Measurements from ENCODE around the gene MEFV. TPM values are rescaled to one million over a fixed set of nuclear protein-coding genes. Genes with fewer than 3 reads are reported as not detected.
A peak's percentile ranks its signal among the peaks of the same experiment; 100 is the strongest.

The MEFV gene
- total and polyA plus RNA-seq, 2 donors (not counting 1 experiment from before 2014, with no cell fraction given), result 0.24 to 0.25 TPM

DNA sequence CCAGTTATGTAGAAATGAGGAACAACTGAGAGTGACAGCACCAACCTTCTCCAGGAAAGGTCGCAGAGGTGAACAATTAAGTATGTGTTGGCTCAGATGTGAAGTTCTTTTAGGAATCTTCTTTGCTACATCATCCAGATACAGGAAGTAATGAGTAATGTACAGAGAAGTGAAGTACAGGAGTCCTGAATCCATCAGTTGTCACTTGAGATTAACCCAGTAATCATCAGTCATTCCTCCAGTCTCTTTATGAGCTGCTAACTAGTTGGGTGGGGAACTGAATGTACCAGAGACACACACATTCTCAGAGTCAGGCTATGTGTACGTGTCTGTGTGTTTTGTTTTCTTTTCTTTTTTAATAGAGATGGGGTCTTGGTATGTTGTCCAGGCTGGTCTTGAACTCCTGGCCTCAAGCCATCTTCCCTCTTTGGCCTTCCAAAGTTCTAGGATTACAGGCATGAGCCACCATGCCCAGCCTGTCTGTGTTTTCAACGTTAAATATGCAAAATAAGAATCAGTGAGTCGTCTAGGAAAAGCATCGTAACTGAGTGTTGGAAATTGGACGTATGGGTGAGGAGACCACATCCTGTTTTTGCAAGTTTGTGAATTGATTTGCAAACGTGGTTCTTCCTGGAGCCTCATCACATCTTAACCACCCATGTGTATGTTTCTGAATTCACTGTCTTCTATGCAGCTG is 41.4 kb downstream of the MEFV start:
- no peak for TF ChIP-seq EZH2 (IDR thresholded peaks at IDR 0.05; ENCODE audit: borderline replicate concordance, insufficient read depth, low read depth, low read length, poor library complexity, severe bottlenecking)
- TF ChIP-seq, protein P1, sequence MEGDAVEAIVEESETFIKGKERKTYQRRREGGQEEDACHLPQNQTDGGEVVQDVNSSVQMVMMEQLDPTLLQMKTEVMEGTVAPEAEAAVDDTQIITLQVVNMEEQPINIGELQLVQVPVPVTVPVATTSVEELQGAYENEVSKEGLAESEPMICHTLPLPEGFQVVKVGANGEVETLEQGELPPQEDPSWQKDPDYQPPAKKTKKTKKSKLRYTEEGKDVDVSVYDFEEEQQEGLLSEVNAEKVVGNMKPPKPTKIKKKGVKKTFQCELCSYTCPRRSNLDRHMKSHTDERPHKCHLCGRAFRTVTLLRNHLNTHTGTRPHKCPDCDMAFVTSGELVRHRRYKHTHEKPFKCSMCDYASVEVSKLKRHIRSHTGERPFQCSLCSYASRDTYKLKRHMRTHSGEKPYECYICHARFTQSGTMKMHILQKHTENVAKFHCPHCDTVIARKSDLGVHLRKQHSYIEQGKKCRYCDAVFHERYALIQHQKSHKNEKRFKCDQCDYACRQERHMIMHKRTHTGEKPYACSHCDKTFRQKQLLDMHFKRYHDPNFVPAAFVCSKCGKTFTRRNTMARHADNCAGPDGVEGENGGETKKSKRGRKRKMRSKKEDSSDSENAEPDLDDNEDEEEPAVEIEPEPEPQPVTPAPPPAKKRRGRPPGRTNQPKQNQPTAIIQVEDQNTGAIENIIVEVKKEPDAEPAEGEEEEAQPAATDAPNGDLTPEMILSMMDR (IDR thresholded peaks at IDR 0.05), result no peak
- H3K27me3 Mint-ChIP-seq, result peaks cover 12% of the 10 kb centered on the region
- Histone ChIP-seq H3K4me1 (ENCODE audit: control insufficient read depth in 2 of 2, insufficient read depth in 2 of 2, low read length in 2 of 2) (peaks cover 14 to 16% of the 10 kb centered on the region in 2 donors), H2AFZ (ENCODE audit: insufficient read depth, low read depth, low read length, poor library complexity, severe bottlenecking) (peak overlapping the region; percentile 24), H3K79me2 (ENCODE audit: control insufficient read depth, insufficient read depth, low read length) (no peaks in the 10 kb centered on the region), H3K27ac (ENCODE audit: low read length in 2 of 2) (peak overlapping the region in 1 of 2 donors; percentile 38), H3K27me3 (replicated peaks in 1 of 4; ENCODE audit: control extremely low read depth in 1 of 4, control insufficient read depth in 3 of 4, insufficient read depth in 4 of 4, low read length in 3 of 4) (peaks cover 0 to 3% (median 0%) of the 10 kb centered on the region in 4 experiments), H3K4me3 (ENCODE audit: control extremely low read depth in 1 of 5, extremely low read depth in 1 of 5, insufficient read depth in 1 of 5, low read depth in 2 of 5, low read length in 4 of 5) (no peak overlapping the region), H3K9me3 (ENCODE audit: control extremely low read depth in 1 of 3, control insufficient read depth in 2 of 3, insufficient read depth in 1 of 3, low read length in 2 of 3) (peaks cover 0 to 44% (median 0%) of the 10 kb centered on the region in 3 donors), H4K20me1 (ENCODE audit: control insufficient read depth, insufficient read depth, low read length, poor library complexity, severe bottlenecking) (no peaks in the 10 kb centered on the region), H3K9ac (ENCODE audit: low read length) (peak overlapping the region; percentile 7), H3K4me2 (replicated peaks; ENCODE audit: low read depth, low read length, poor library complexity, severe bottlenecking) (peak overlapping the region; percentile 16), H3K36me3 (replicated peaks in 1 of 2; ENCODE audit: control extremely low read depth in 1 of 2, control insufficient read depth in 1 of 2, extremely low read depth in 1 of 2, insufficient read depth in 2 of 2, low read length in 1 of 2) (no peaks in the 10 kb centered on the region)
- POLR2A ChIA-PET, result no interaction called here
- H3K27ac Mint-ChIP-seq, result no peak overlapping the region
- ATAC-seq (ENCODE audit: low read depth) (peak; percentile 14), DNase-seq (no peak)
- CTCF ChIA-PET, result no interaction called here
- WGBS (ENCODE audit: insufficient coverage), result 0% methylated on average over 1 of the region's 7 CpGs
- H3K4me1 Mint-ChIP-seq, result peaks cover 22% of the 10 kb centered on the region
- intact Hi-C loops (cut with micrococcal nuclease), result no loop called here
- peak overlapping the region; percentile 13 for H3K4me3 Mint-ChIP-seq
- no peaks in the 10 kb centered on the region for H3K9me3 Mint-ChIP-seq (ENCODE audit: insufficient read depth)

DNA sequence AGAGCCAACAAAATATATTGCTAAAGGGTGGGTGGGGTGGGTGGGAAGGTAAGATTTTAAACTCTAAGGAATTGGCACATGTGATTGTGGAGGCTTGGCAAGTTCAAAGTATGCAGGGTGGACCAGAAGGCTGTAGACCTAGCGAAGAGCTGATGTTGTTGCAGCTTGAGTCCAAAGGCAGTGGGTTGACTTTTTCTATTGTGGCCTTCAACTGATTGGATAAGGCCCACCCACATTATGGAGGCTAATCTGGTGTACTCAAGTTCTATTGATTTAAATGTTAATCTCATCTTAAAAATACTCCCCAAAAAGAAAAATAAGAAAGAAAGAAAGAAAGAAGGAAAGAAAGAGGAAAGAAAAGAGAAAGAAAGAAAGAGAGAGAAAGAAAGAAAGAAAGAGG is 43.9 kb downstream of the MEFV start:
- H4K20me1 ChIP-seq (ENCODE audit: control insufficient read depth, insufficient read depth, low read length, poor library complexity, severe bottlenecking), result no peaks in the 10 kb centered on the region
- peaks cover 0 to 9% (median 0%) of the 10 kb centered on the region in 4 experiments for H3K27me3 ChIP-seq (replicated peaks in 1 of 4; ENCODE audit: control extremely low read depth in 1 of 4, control insufficient read depth in 3 of 4, insufficient read depth in 4 of 4, low read length in 3 of 4)
- peaks cover 18% of the 10 kb centered on the region for H3K27me3 Mint-ChIP-seq
- no peak for DNase-seq
- WGBS (ENCODE audit: insufficient coverage), result no CpG with 5 or more reads among the region's 1 CpG
- no peaks in the 10 kb centered on the region for H3K36me3 ChIP-seq (replicated peaks in 1 of 2; ENCODE audit: control extremely low read depth in 1 of 2, control insufficient read depth in 1 of 2, extremely low read depth in 1 of 2, insufficient read depth in 2 of 2, low read length in 1 of 2)
- CTCF ChIA-PET, result no interaction called here
- TF ChIP-seq, protein P1 (IDR thresholded peaks at IDR 0.05), result no peak
- no peak for TF ChIP-seq EZH2 (IDR thresholded peaks at IDR 0.05; ENCODE audit: borderline replicate concordance, insufficient read depth, low read depth, low read length, poor library complexity, severe bottlenecking)
- H3K9ac ChIP-seq (ENCODE audit: low read length), result no peak overlapping the region
- H2AFZ ChIP-seq (ENCODE audit: insufficient read depth, low read depth, low read length, poor library complexity, severe bottlenecking), result no peak overlapping the region
- no peaks in the 10 kb centered on the region for H3K79me2 ChIP-seq (ENCODE audit: control insufficient read depth, insufficient read depth, low read length)
- no peak overlapping the region for H3K27ac ChIP-seq (ENCODE audit: low read length in 2 of 2)
- POLR2A ChIA-PET, result interaction anchor here (0.7 kb wide), 1 partner anchor 26 kb away, joined by 5 read pairs; no protein-coding TSS in a partner anchor
- H3K4me3 Mint-ChIP-seq, result no peak overlapping the region
- no peak overlapping the region for H3K4me2 ChIP-seq (replicated peaks; ENCODE audit: low read depth, low read length, poor library complexity, severe bottlenecking)
- H3K27ac Mint-ChIP-seq, result no peak overlapping the region
- H3K4me1 Mint-ChIP-seq, result peaks cover 22% of the 10 kb centered on the region
- no peak overlapping the region for H3K4me3 ChIP-seq (ENCODE audit: control extremely low read depth in 1 of 5, extremely low read depth in 1 of 5, insufficient read depth in 1 of 5, low read depth in 2 of 5, low read length in 4 of 5)
- no peak for ATAC-seq (ENCODE audit: low read depth)
- intact Hi-C loops (cut with micrococcal nuclease), result no loop called here
- peaks cover 0 to 38% (median 0%) of the 10 kb centered on the region in 3 donors for H3K9me3 ChIP-seq (ENCODE audit: control extremely low read depth in 1 of 3, control insufficient read depth in 2 of 3, insufficient read depth in 1 of 3, low read length in 2 of 3)
- H3K9me3 Mint-ChIP-seq (ENCODE audit: insufficient read depth), result no peaks in the 10 kb centered on the region
- peaks cover 14 to 16% of the 10 kb centered on the region in 2 donors for H3K4me1 ChIP-seq (ENCODE audit: control insufficient read depth in 2 of 2, insufficient read depth in 2 of 2, low read length in 2 of 2)

Data from B cell (primary cell).